WTC11 (cell line): Measurements from ENCODE around the gene BLOC1S5. TPM values are rescaled to one million over a fixed set of nuclear protein-coding genes. Genes with fewer than 3 reads are reported as not detected.
A peak's percentile ranks its signal among the peaks of the same experiment; 100 is the strongest.

Source experiments
- ATAC-seq: fragments of 200-7000 bp; cut with Tn5 transposase; 2 replicates; pipeline ENCODE4 v1.10.0; 2021; ENCODE audit warnings: mild to moderate bottlenecking, moderate library complexity
- CTCF ChIA-PET: fragments of 300-600 bp; sonication (Branson Sonifier 250); formaldehyde crosslinking; loops from one replicate; lab custom pipeline; 2021; ENCODE audit warnings: antibody characterized with exemption; lab: Charles Lee
- POLR2A ChIA-PET: fragments of 350-600 bp; sonication (Branson Sonifier 250); formaldehyde crosslinking; loops from one replicate; lab custom pipeline; 2021; ENCODE audit warnings: antibody characterized with exemption; lab: Charles Lee
- DNase-seq: peaks from one replicate; pipeline ENCODE4 v3.0.0; 2021; ENCODE audit warnings: low spot score
- H3K27ac Mint-ChIP-seq: 2 replicates; pipeline ENCODE4 v1.8.0; 2021; ENCODE audit warnings: mixed read lengths
- H3K27me3 Mint-ChIP-seq: 2 replicates; pipeline ENCODE4 v1.8.0; 2021; ENCODE audit warnings: low read depth, mild to moderate bottlenecking, moderate library complexity, mixed read lengths
- H3K36me3 Mint-ChIP-seq: 2 replicates; pipeline ENCODE4 v1.8.0; 2021; ENCODE audit warnings: mixed read lengths
- H3K4me1 Mint-ChIP-seq: 2 replicates; pipeline ENCODE4 v1.8.0; 2022; ENCODE audit warnings: mixed read lengths
- H3K4me3 Mint-ChIP-seq: 2 replicates; pipeline ENCODE4 v1.8.0; 2021; ENCODE audit warnings: mild to moderate bottlenecking, moderate library complexity, mixed read lengths
- H3K9me3 Mint-ChIP-seq: 2 replicates; pipeline ENCODE4 v1.8.0; 2021; ENCODE audit warnings: mixed read lengths
- CTCF ChIP-seq: fragments of 200-600 bp; IDR thresholded peaks from 2 replicates; pipeline ENCODE4 v1.8.0; 2022; ENCODE audit warnings: antibody characterized with exemption
- ESRRA ChIP-seq: sonication (generic); formaldehyde crosslinking; IDR thresholded peaks from 2 replicates; pipeline ENCODE4 v1.8.1; 2022; ENCODE audit warnings: mild to moderate bottlenecking, missing genetic modification reagents, borderline replicate concordance
- ETV6 ChIP-seq: sonication (generic); formaldehyde crosslinking; IDR thresholded peaks from 2 replicates; pipeline ENCODE4 v1.8.1; 2022; ENCODE audit warnings: mild to moderate bottlenecking, missing genetic modification reagents
- FOXP1 ChIP-seq: sonication (generic); formaldehyde crosslinking; IDR thresholded peaks from 2 replicates; pipeline ENCODE4 v1.8.0; 2022; ENCODE audit warnings: missing genetic modification reagents, mild to moderate bottlenecking, moderate library complexity, borderline replicate concordance
- HMGXB4 ChIP-seq: sonication (generic); formaldehyde crosslinking; IDR thresholded peaks from 2 replicates; pipeline ENCODE4 v1.8.1; 2023; ENCODE audit warnings: mild to moderate bottlenecking, moderate library complexity, missing genetic modification reagents
- MXD4 ChIP-seq: fragments of 250-450 bp; sonication (Bioruptor Pico); IDR thresholded peaks from 2 replicates; pipeline ENCODE4 v1.8.0; 2021; ENCODE audit warnings: mild to moderate bottlenecking, moderate library complexity, borderline replicate concordance
- NR3C1 ChIP-seq: sonication (generic); formaldehyde crosslinking; conservative IDR thresholded peaks from 2 replicates; pipeline ENCODE4 v1.8.1; 2023; ENCODE audit warnings: low read depth, mild to moderate bottlenecking, missing genetic modification reagents
- PRDM15 ChIP-seq: sonication (generic); formaldehyde crosslinking; IDR thresholded peaks from 2 replicates; pipeline ENCODE4 v1.8.0; 2022; ENCODE audit warnings: missing genetic modification reagents
- SMAD4 ChIP-seq: sonication (generic); formaldehyde crosslinking; IDR thresholded peaks from 2 replicates; pipeline ENCODE4 v1.8.0; 2022; ENCODE audit warnings: mild to moderate bottlenecking, missing genetic modification reagents
- STAT6 ChIP-seq: sonication (generic); formaldehyde crosslinking; conservative IDR thresholded peaks from 2 replicates; pipeline ENCODE4 v1.8.1; 2023; ENCODE audit warnings: mild to moderate bottlenecking, low read depth, missing genetic modification reagents, moderate library complexity
- TEAD1 ChIP-seq: sonication (generic); formaldehyde crosslinking; IDR thresholded peaks from 2 replicates; pipeline ENCODE4 v1.8.0; 2022; ENCODE audit warnings: mild to moderate bottlenecking, missing genetic modification reagents
- TEAD4 ChIP-seq: sonication (generic); formaldehyde crosslinking; IDR thresholded peaks from 2 replicates; pipeline ENCODE4 v1.8.0; 2022; ENCODE audit warnings: mild to moderate bottlenecking, missing genetic modification reagents
- ZNF317 ChIP-seq: sonication (generic); formaldehyde crosslinking; IDR thresholded peaks from 2 replicates; pipeline ENCODE4 v1.8.1; 2023; ENCODE audit warnings: low read depth, mild to moderate bottlenecking, moderate library complexity, missing genetic modification reagents, borderline replicate concordance
- ZNF396 ChIP-seq: fragments of 250-450 bp; sonication (Bioruptor Pico); IDR thresholded peaks from 2 replicates; pipeline ENCODE4 v1.8.0; 2021; ENCODE audit warnings: mild to moderate bottlenecking, moderate library complexity, borderline replicate concordance
- ZNF423 ChIP-seq: fragments of 250-450 bp; sonication (Bioruptor Pico); IDR thresholded peaks from 2 replicates; pipeline ENCODE4 v2.1.2; 2022; ENCODE audit warnings: mild to moderate bottlenecking, moderate library complexity
- ZNF671 ChIP-seq: fragments of 250-450 bp; sonication (Bioruptor Pico); IDR thresholded peaks from 2 replicates; pipeline ENCODE4 v1.8.0; 2021; ENCODE audit warnings: mild to moderate bottlenecking
- total RNA-seq: library from RNA; stranded (reverse); gene quantifications from 3 replicates; pipeline ENCODE4 v1.2.3, GENCODE V29; 2021
- TF ChIP-seq, protein P1 (sequence below): sonication (generic); formaldehyde crosslinking; IDR thresholded peaks from 2 replicates; pipeline ENCODE4 v1.8.1; 2023; ENCODE audit warnings: mild to moderate bottlenecking, missing genetic modification reagents
- TF ChIP-seq, protein P2 (sequence below): sonication (generic); formaldehyde crosslinking; IDR thresholded peaks from 2 replicates; pipeline ENCODE4 v1.8.1; 2022; ENCODE audit warnings: low read depth, missing genetic modification reagents, borderline replicate concordance
- TF ChIP-seq, protein P3 (sequence below): sonication (generic); formaldehyde crosslinking; IDR thresholded peaks from 2 replicates; pipeline ENCODE4 v1.8.1; 2023; ENCODE audit warnings: mild to moderate bottlenecking, missing genetic modification reagents, moderate library complexity

BLOC1S5 gene
- total RNA-seq, 1 experiment from 2014 or later = 17.9 TPM

DNA sequence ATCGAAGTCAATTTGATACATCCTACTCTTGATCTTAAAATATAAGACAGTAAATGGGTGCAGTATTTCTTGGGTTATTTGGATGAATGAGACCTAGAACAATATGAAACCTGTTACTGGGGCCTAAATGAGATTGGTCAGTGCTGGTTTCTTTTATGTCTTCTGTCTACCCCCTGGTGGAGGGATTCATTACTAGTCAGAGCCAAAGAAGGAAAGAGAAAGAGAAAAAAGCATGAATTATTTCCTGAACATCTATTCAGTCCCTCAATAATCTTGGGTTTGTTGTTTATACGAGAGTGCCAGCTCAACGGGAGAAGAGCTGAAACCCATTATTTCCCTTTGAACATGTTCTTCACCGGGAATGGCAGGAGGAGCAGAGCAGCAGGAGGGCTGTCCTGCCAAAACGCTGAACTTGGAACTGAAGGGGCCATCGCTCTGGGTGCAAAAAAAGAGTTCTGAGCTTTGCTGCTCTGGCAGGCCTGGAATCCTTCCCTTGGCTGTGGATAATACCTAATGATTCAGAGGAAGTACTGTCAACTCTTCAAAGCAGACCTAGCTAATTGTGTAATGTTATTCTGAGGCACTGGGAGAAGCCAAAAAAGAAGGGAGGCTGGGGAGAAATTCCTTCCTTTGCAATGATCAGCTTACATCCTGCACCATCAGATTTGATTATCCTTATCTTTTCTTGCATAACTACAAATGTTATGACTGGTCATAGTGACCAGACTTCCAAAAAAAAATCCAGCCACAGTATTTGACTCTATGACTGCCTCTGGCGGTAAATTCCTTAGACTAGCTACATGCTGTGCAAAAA is 72.0 kb downstream of the BLOC1S5 start:
- POLR2A ChIA-PET = no interaction called here
- Mint-ChIP-seq H3K27me3 (no peaks in the 10 kb centered on the region), H3K27ac (no peak overlapping the region; the same call in 1 of the 2 replicates), H3K9me3 (peaks cover 8% of the 10 kb centered on the region), H3K4me3 (no peak overlapping the region), H3K4me1 (peaks cover 9% of the 10 kb centered on the region), H3K36me3 (no peaks in the 10 kb centered on the region)
- CTCF ChIA-PET = interaction anchor here (0.7 to 1.5 kb wide), 11 partner anchors 9 to 318 kb away, joined by 3 to 6 read pairs (median 3); partner anchors contain the start of gene BMP6
- DNase-seq = no peak
- TF ChIP-seq FOXP1 (no peak), STAT6 (CRISPR knock-in tag) (no peak), TEAD1 (CRISPR knock-in tag) (no peak), MXD4 (CRISPR knock-in tag) (no peak), ZNF396 (CRISPR knock-in tag) (no peak), ZNF671 (no peak), PRDM15 (no peak), ZNF317 (no peak), ESRRA (CRISPR knock-in tag) (no peak), SMAD4 (CRISPR knock-in tag) (no peak), CTCF (no peak), NR3C1 (CRISPR knock-in tag) (no peak), TEAD4 (CRISPR knock-in tag) (no peak), ZNF423 (CRISPR knock-in tag) (no peak), HMGXB4 (no peak), ETV6 (CRISPR knock-in tag) (no peak)
- TF ChIP-seq, protein P1, sequence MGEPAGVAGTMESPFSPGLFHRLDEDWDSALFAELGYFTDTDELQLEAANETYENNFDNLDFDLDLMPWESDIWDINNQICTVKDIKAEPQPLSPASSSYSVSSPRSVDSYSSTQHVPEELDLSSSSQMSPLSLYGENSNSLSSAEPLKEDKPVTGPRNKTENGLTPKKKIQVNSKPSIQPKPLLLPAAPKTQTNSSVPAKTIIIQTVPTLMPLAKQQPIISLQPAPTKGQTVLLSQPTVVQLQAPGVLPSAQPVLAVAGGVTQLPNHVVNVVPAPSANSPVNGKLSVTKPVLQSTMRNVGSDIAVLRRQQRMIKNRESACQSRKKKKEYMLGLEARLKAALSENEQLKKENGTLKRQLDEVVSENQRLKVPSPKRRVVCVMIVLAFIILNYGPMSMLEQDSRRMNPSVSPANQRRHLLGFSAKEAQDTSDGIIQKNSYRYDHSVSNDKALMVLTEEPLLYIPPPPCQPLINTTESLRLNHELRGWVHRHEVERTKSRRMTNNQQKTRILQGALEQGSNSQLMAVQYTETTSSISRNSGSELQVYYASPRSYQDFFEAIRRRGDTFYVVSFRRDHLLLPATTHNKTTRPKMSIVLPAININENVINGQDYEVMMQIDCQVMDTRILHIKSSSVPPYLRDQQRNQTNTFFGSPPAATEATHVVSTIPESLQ = no peak
- TF ChIP-seq, protein P2, sequence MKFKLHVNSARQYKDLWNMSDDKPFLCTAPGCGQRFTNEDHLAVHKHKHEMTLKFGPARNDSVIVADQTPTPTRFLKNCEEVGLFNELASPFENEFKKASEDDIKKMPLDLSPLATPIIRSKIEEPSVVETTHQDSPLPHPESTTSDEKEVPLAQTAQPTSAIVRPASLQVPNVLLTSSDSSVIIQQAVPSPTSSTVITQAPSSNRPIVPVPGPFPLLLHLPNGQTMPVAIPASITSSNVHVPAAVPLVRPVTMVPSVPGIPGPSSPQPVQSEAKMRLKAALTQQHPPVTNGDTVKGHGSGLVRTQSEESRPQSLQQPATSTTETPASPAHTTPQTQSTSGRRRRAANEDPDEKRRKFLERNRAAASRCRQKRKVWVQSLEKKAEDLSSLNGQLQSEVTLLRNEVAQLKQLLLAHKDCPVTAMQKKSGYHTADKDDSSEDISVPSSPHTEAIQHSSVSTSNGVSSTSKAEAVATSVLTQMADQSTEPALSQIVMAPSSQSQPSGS = no peak
- TF ChIP-seq, protein P3, sequence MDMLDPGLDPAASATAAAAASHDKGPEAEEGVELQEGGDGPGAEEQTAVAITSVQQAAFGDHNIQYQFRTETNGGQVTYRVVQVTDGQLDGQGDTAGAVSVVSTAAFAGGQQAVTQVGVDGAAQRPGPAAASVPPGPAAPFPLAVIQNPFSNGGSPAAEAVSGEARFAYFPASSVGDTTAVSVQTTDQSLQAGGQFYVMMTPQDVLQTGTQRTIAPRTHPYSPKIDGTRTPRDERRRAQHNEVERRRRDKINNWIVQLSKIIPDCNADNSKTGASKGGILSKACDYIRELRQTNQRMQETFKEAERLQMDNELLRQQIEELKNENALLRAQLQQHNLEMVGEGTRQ (CRISPR knock-in tag) = no peak
- ATAC-seq = peak; percentile 65
